Upper lobe of left lung (tissue), 6 donors: ENCODE data around the gene NELFE. TPM values are rescaled to one million over a fixed set of nuclear protein-coding genes. Genes with fewer than 3 reads are reported as not detected.

ENCODE experiments used
- ATAC-seq, 2 donors: fragments of 200-7000 bp; cut with Tn5 transposase; one replicate each; pipeline ENCODE4 v1.9.1; 2022; ENCODE audit warnings: mild to moderate bottlenecking in 2 of 2, moderate library complexity in 2 of 2; ENCODE audit not compliant: low FRiP score in 2 of 2
- DNase-seq, 2 donors: peaks; one replicate each; pipeline ENCODE4 v3.0.0-alpha.2; 2019 to 2020
- H3K27ac ChIP-seq, 4 donors: fragments of 200-600 bp; sonication (generic); one replicate each; pipeline ENCODE4 v1.5.1; 2016 to 2019
- H3K27me3 ChIP-seq, 4 donors: fragments of 200-600 bp; sonication (generic); one replicate each; pipeline ENCODE4 v1.5.1; 2017 to 2019
- H3K36me3 ChIP-seq, 4 donors: fragments of 200-600 bp; sonication (generic); one replicate each; pipeline ENCODE4 v1.5.1; 2016 to 2019
- H3K4me1 ChIP-seq, 4 donors: fragments of 200-600 bp; sonication (generic); one replicate each; pipeline ENCODE4 v1.5.1; 2018 to 2019
- H3K4me3 ChIP-seq, 4 donors: fragments of 200-600 bp; sonication (generic); one replicate each; pipeline ENCODE4 v1.5.1; 2017 to 2019; ENCODE audit warnings: mild to moderate bottlenecking in 2 of 4, moderate library complexity in 1 of 4
- H3K9me3 ChIP-seq, 4 donors: fragments of 200-600 bp; sonication (generic); one replicate each; pipeline ENCODE4 v1.5.1; 2018 to 2019
- EP300 ChIP-seq, 4 donors: sonication (generic); formaldehyde crosslinking; IDR thresholded peaks; one replicate each; pipeline ENCODE4 v1.5.1; 2017; ENCODE audit warnings: antibody characterized with exemption in 4 of 4, control low read depth in 2 of 4
- POLR2A ChIP-seq, 4 donors: fragments of 450-650 bp; IDR thresholded peaks; one replicate each; pipeline ENCODE4 v1.5.1; 2016 to 2017; ENCODE audit warnings: antibody characterized with exemption in 4 of 4, mild to moderate bottlenecking in 2 of 4
- POLR2AphosphoS5 ChIP-seq, 2 donors: sonication (generic); formaldehyde crosslinking; IDR thresholded peaks; one replicate each; pipeline ENCODE4 v1.5.1; 2017; ENCODE audit warnings: antibody characterized with exemption in 2 of 2
- whole genome bisulfite sequencing, 2 donors: methylation state at CpG; one replicate each; pipeline ENCODE4 v1.1.5; 2017 to 2018; 5-methylcytosine and 5-hydroxymethylcytosine counted together
- total RNA-seq, 6 donors: library from RNA; depleted of rRNA in 4 of 6; stranded (reverse); fragments of >200 nt in 4 of 6; gene quantifications; one replicate each; pipeline versions ENCODE4 v1.1.0 to v1.2.1, GENCODE V29; 2016 to 2021
- TF ChIP-seq, protein P1 (sequence below), 6 experiments: fragments of 450-650 bp in 4 of 6; fragments of 200-600 bp in 2 of 6; sonication (generic) in 2 of 6; IDR thresholded peaks; one replicate each; pipeline ENCODE4 v1.5.1; 2016 to 2019; ENCODE audit warnings: antibody characterized with exemption in 6 of 6
- donor health status: DM: no; HTN: no; CAD: no; lungs with moderate emphysema.
- donor health status: DM: no; HTN: yes; CAD: no; lungs with severe emphysema.

Gene NELFE
- total RNA-seq, 6 donors from 2014 or later: 42.8 to 84.2 (median 63.0) TPM

DNA sequence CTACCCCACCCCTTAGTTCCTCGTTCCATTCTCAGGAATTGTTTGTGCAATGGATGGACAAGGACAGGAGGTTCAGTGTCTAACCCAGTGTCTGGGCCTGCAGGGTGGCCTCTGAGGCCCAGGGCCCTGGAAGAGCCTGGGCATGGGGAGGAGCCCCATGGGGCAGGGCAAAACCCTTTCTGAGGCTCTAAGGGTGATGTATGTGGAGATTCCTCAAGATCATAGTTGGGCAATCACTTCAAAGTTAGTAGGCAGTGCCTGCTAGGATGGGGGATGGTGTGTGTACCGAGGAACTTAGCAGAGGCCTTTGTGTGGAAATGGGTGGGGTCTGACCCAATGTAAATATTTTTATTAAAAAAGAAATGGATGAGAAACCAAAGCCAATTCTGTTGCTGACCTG, 38.0 kb downstream of the NELFE start:
- WGBS, 2 donors: 22 to 44% methylated on average over 2 of the region's 2 CpGs
- Histone ChIP-seq H3K4me1 (peaks cover 15 to 24% (median 20%) of the 10 kb centered on the region in 4 donors), H3K27ac (peak overlapping the region; percentile 63 to 84 (median 81)), H3K4me3 (no peak overlapping the region), H3K9me3 (no peaks in the 10 kb centered on the region), H3K27me3 (no peaks in the 10 kb centered on the region), H3K36me3 (no peaks in the 10 kb centered on the region)
- peak in 1 of 2 donors; percentile 73 for DNase-seq
- ATAC-seq: peak; percentile 44 to 61
- TF ChIP-seq, protein P1, sequence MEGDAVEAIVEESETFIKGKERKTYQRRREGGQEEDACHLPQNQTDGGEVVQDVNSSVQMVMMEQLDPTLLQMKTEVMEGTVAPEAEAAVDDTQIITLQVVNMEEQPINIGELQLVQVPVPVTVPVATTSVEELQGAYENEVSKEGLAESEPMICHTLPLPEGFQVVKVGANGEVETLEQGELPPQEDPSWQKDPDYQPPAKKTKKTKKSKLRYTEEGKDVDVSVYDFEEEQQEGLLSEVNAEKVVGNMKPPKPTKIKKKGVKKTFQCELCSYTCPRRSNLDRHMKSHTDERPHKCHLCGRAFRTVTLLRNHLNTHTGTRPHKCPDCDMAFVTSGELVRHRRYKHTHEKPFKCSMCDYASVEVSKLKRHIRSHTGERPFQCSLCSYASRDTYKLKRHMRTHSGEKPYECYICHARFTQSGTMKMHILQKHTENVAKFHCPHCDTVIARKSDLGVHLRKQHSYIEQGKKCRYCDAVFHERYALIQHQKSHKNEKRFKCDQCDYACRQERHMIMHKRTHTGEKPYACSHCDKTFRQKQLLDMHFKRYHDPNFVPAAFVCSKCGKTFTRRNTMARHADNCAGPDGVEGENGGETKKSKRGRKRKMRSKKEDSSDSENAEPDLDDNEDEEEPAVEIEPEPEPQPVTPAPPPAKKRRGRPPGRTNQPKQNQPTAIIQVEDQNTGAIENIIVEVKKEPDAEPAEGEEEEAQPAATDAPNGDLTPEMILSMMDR (IDR thresholded peaks at IDR 0.05): no peak
- TF ChIP-seq POLR2A (IDR thresholded peaks at IDR 0.05) (peak in 1 of 4 donors; percentile 17), POLR2AphosphoS5 (IDR thresholded peaks at IDR 0.05) (peak in 1 of 2 donors; percentile 59), EP300 (IDR thresholded peaks at IDR 0.05) (peak in 1 of 4 donors; percentile 57)

DNA sequence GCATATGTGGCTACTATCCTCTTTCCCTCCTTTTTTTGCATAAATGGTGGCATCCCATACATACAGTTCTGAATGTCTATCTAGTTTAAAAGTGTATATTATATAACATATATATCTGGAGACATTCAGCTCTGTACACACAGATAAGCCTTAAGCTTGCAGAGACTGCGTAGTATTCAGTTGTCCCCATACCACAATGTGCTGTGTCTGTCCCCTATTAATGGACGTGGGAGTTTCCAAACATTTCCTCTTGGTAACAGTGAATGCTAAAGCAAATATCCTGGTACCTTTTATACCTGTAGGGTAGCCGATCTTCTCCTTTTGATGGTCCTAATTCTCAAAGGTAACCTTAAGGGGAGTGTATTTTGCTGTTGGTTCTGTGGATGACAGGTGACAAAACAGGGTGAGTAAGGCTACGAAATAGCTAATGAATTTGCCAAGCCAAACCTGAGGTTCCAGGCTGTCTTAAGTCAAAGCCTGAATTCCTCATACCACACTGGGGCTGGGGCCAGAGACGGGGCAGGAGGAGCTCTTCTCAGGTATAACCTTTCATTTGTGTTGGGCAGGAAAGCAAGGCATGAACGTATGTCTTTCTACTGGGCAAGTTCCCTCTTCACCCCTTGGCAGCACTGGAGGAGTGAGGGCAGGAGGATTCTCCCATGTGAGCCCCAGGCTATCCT, 39.0 kb downstream of the NELFE start:
- peaks cover 15 to 24% (median 20%) of the 10 kb centered on the region in 4 donors for H3K4me1 ChIP-seq
- H3K27ac ChIP-seq: peak overlapping the region; percentile 63 to 84 (median 81)
- no peaks in the 10 kb centered on the region for H3K36me3 ChIP-seq
- no peaks in the 10 kb centered on the region for H3K9me3 ChIP-seq
- no peak overlapping the region for H3K4me3 ChIP-seq
- no peaks in the 10 kb centered on the region for H3K27me3 ChIP-seq
- TF ChIP-seq POLR2A (IDR thresholded peaks at IDR 0.05): no peak
- TF ChIP-seq, protein P1 (IDR thresholded peaks at IDR 0.05): no peak
- no peak for TF ChIP-seq EP300 (IDR thresholded peaks at IDR 0.05)
- no peak for TF ChIP-seq POLR2AphosphoS5 (IDR thresholded peaks at IDR 0.05)
- no peak for ATAC-seq
- no peak for DNase-seq
- WGBS, 2 donors: 71 to 82% methylated on average over 6 of the region's 6 CpGs

DNA sequence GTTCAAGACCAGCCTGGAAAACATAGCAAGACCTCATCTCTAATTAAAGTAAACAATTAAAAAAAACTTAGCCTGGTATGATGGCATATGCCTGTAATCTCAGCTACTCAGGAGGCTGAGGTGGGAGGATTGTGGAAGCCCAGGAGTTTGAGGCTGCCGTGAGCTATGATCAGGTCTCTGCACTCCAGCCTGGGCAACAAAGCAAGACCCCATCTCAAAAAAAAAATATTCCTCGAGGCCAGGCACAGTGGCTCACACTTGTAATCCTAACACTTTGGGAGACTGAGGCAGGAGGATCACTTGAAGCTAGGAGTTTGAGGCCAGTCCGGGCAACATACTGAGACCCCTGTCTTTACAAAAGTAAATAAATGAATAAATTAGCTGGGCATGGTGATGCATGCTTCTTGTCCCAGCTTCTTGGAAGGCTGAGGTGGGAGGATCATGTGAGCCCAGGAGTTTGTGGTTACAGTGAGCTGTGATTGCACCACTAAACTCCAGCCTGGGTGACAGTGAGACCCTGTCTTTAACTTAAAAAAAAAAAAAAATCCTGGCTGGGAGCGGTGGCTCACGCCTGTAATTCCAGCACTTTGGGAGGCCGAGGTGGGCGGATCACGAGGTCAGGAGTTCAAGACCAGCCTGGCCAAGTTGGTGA, 40.6 kb downstream of the NELFE start:
- no peaks in the 10 kb centered on the region for H3K36me3 ChIP-seq
- no peaks in the 10 kb centered on the region for H3K9me3 ChIP-seq
- H3K27ac ChIP-seq: no peak overlapping the region
- DNase-seq: no peak
- peaks cover 15 to 24% (median 20%) of the 10 kb centered on the region in 4 donors for H3K4me1 ChIP-seq
- no peaks in the 10 kb centered on the region for H3K27me3 ChIP-seq
- TF ChIP-seq POLR2AphosphoS5 (IDR thresholded peaks at IDR 0.05) (no peak), POLR2A (IDR thresholded peaks at IDR 0.05) (no peak), EP300 (IDR thresholded peaks at IDR 0.05) (no peak)
- TF ChIP-seq, protein P1 (IDR thresholded peaks at IDR 0.05): no peak
- ATAC-seq: no peak
- no peak overlapping the region for H3K4me3 ChIP-seq
- 87 to 90% methylated on average over 8 of the region's 8 CpGs for WGBS, 2 donors

DNA sequence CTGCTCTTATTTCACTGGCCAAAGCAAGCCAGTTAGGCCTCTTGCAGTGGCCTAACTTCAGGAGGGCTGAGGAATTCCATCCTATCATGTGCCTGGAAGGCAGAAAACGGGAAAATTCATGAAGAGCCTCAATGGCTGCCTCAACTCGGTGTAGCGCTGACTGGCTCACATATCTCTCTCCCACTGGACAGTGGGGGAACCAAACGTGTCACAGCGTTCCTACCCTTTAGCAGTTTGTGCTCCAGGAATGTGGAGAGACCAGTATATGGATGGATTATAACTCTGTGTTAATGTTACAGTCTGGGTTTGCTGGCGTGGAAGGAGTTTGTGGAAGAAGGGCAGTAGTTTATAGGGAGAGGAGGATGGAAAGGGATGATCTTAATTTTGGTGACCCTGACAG, 43.0 kb downstream of the NELFE start:
- 77 to 87% methylated on average over 6 of the region's 6 CpGs for WGBS, 2 donors
- DNase-seq (no peak), ATAC-seq (no peak)
- Histone ChIP-seq H3K27me3 (no peaks in the 10 kb centered on the region), H3K4me3 (no peak overlapping the region), H3K27ac (no peak overlapping the region), H3K36me3 (no peaks in the 10 kb centered on the region), H3K4me1 (peaks cover 7 to 12% (median 9%) of the 10 kb centered on the region in 4 donors), H3K9me3 (no peaks in the 10 kb centered on the region)
- TF ChIP-seq, protein P1 (IDR thresholded peaks at IDR 0.05): no peak
- TF ChIP-seq EP300 (IDR thresholded peaks at IDR 0.05) (no peak), POLR2AphosphoS5 (IDR thresholded peaks at IDR 0.05) (no peak), POLR2A (IDR thresholded peaks at IDR 0.05) (no peak)
